ENCODE measurements around the gene PIGU.

The PIGU gene

GRCh38 chr20:34534391-34535165, 142.3 kb downstream of the PIGU start:
- peaks cover 33% of the 10 kb centered on the region for H3K36me3 ChIP-seq (ENCODE audit: control insufficient read depth, insufficient read depth, low read length)
- H3K9ac ChIP-seq (ENCODE audit: low read length): no peak overlapping the region
- H3K4me1 ChIP-seq (ENCODE audit: control insufficient read depth, insufficient read depth, low read length): no peaks in the 10 kb centered on the region
- H3K27ac ChIP-seq (ENCODE audit: low read depth, low read length): no peak overlapping the region
- H3K27me3 ChIP-seq (ENCODE audit: control insufficient read depth, insufficient read depth, low read length): no peaks in the 10 kb centered on the region
- no peak overlapping the region for H3K4me3 ChIP-seq (ENCODE audit: low read length)

- peaks cover 33% of the 10 kb centered on the region for H3K36me3 ChIP-seq (ENCODE audit: control insufficient read depth, insufficient read depth, low read length)
- H3K27me3 ChIP-seq (ENCODE audit: control insufficient read depth, insufficient read depth, low read length): no peaks in the 10 kb centered on the region
- no peak overlapping the region for H3K27ac ChIP-seq (ENCODE audit: low read depth, low read length)
Observed at GRCh38 chr20:34532756-34533155, 144.1 kb downstream of the PIGU start.

GRCh38 chr20:34532320-34532719, 144.6 kb downstream of the PIGU start:
- Histone ChIP-seq H3K27me3 (ENCODE audit: control insufficient read depth, insufficient read depth, low read length) (no peaks in the 10 kb centered on the region), H3K4me1 (ENCODE audit: control insufficient read depth, insufficient read depth, low read length) (no peaks in the 10 kb centered on the region), H3K9ac (ENCODE audit: low read length) (no peak overlapping the region), H3K36me3 (ENCODE audit: control insufficient read depth, insufficient read depth, low read length) (peaks cover 37% of the 10 kb centered on the region), H3K27ac (ENCODE audit: low read depth, low read length) (no peak overlapping the region), H3K4me3 (ENCODE audit: low read length) (no peak overlapping the region)

More at GRCh38 chr20:34532756-34533155, 144.1 kb downstream of the PIGU start:
- H3K9ac ChIP-seq (ENCODE audit: low read length): no peak overlapping the region
- no peaks in the 10 kb centered on the region for H3K4me1 ChIP-seq (ENCODE audit: control insufficient read depth, insufficient read depth, low read length)
- no peak overlapping the region for H3K4me3 ChIP-seq (ENCODE audit: low read length)

GRCh38 chr20:34531608-34532265, 145.2 kb downstream of the PIGU start:
- H3K4me3 ChIP-seq (ENCODE audit: low read length): no peak overlapping the region
- peaks cover 2% of the 10 kb centered on the region for H3K4me1 ChIP-seq (ENCODE audit: control insufficient read depth, insufficient read depth, low read length)
- H3K36me3 ChIP-seq (ENCODE audit: control insufficient read depth, insufficient read depth, low read length): peaks cover 38% of the 10 kb centered on the region

GRCh38 chr20:34530342-34530741, 146.6 kb downstream of the PIGU start:
- H3K4me1 ChIP-seq (ENCODE audit: control insufficient read depth, insufficient read depth, low read length): peaks cover 16% of the 10 kb centered on the region
- no peaks in the 10 kb centered on the region for H3K27me3 ChIP-seq (ENCODE audit: control insufficient read depth, insufficient read depth, low read length)
- H3K9ac ChIP-seq (ENCODE audit: low read length): no peak overlapping the region
- peaks cover 30% of the 10 kb centered on the region for H3K36me3 ChIP-seq (ENCODE audit: control insufficient read depth, insufficient read depth, low read length)
- H3K27ac ChIP-seq (ENCODE audit: low read depth, low read length): no peak overlapping the region
- no peak overlapping the region for H3K4me3 ChIP-seq (ENCODE audit: low read length)

More at GRCh38 chr20:34531608-34532265, 145.2 kb downstream of the PIGU start:
- Histone ChIP-seq H3K27me3 (ENCODE audit: control insufficient read depth, insufficient read depth, low read length) (no peaks in the 10 kb centered on the region), H3K27ac (ENCODE audit: low read depth, low read length) (no peak overlapping the region), H3K9ac (ENCODE audit: low read length) (no peak overlapping the region)

GRCh38 chr20:34529742-34530141, 147.2 kb downstream of the PIGU start:
- no peak overlapping the region for H3K4me3 ChIP-seq (ENCODE audit: low read length)
- H3K27me3 ChIP-seq (ENCODE audit: control insufficient read depth, insufficient read depth, low read length): no peaks in the 10 kb centered on the region
- no peak overlapping the region for H3K9ac ChIP-seq (ENCODE audit: low read length)
- no peak overlapping the region for H3K27ac ChIP-seq (ENCODE audit: low read depth, low read length)
- peaks cover 18% of the 10 kb centered on the region for H3K4me1 ChIP-seq (ENCODE audit: control insufficient read depth, insufficient read depth, low read length)
- H3K36me3 ChIP-seq (ENCODE audit: control insufficient read depth, insufficient read depth, low read length): peaks cover 24% of the 10 kb centered on the region

- Histone ChIP-seq H3K27me3 (ENCODE audit: control insufficient read depth, insufficient read depth, low read length) (no peaks in the 10 kb centered on the region), H3K9ac (ENCODE audit: low read length) (no peak overlapping the region), H3K4me3 (ENCODE audit: low read length) (no peak overlapping the region), H3K27ac (ENCODE audit: low read depth, low read length) (peak overlapping the region; percentile 12), H3K36me3 (ENCODE audit: control insufficient read depth, insufficient read depth, low read length) (peaks cover 17% of the 10 kb centered on the region), H3K4me1 (ENCODE audit: control insufficient read depth, insufficient read depth, low read length) (peaks cover 18% of the 10 kb centered on the region)
Observed at GRCh38 chr20:34528921-34529297, 148.0 kb downstream of the PIGU start.

- peaks cover 21% of the 10 kb centered on the region for H3K4me1 ChIP-seq (ENCODE audit: control insufficient read depth, insufficient read depth, low read length)
- H3K4me3 ChIP-seq (ENCODE audit: low read length): no peak overlapping the region
Observed at GRCh38 chr20:34527016-34527415, 149.9 kb downstream of the PIGU start.

GRCh38 chr20:34526466-34526865, 150.4 kb downstream of the PIGU start:
- Histone ChIP-seq H3K4me3 (ENCODE audit: low read length) (peak overlapping the region; percentile 26), H3K27me3 (ENCODE audit: control insufficient read depth, insufficient read depth, low read length) (no peaks in the 10 kb centered on the region), H3K4me1 (ENCODE audit: control insufficient read depth, insufficient read depth, low read length) (peaks cover 21% of the 10 kb centered on the region), H3K27ac (ENCODE audit: low read depth, low read length) (peak overlapping the region; percentile 80), H3K36me3 (ENCODE audit: control insufficient read depth, insufficient read depth, low read length) (peaks cover 10% of the 10 kb centered on the region), H3K9ac (ENCODE audit: low read length) (no peak overlapping the region)

More at GRCh38 chr20:34527016-34527415, 149.9 kb downstream of the PIGU start:
- Histone ChIP-seq H3K9ac (ENCODE audit: low read length) (no peak overlapping the region), H3K27ac (ENCODE audit: low read depth, low read length) (peak overlapping the region; percentile 80), H3K27me3 (ENCODE audit: control insufficient read depth, insufficient read depth, low read length) (no peaks in the 10 kb centered on the region), H3K36me3 (ENCODE audit: control insufficient read depth, insufficient read depth, low read length) (peaks cover 12% of the 10 kb centered on the region)

- peaks cover 21% of the 10 kb centered on the region for H3K4me1 ChIP-seq (ENCODE audit: control insufficient read depth, insufficient read depth, low read length)
- H3K9ac ChIP-seq (ENCODE audit: low read length): peak overlapping the region; percentile 42
- H3K36me3 ChIP-seq (ENCODE audit: control insufficient read depth, insufficient read depth, low read length): peaks cover 10% of the 10 kb centered on the region
- H3K27me3 ChIP-seq (ENCODE audit: control insufficient read depth, insufficient read depth, low read length): no peaks in the 10 kb centered on the region
- peak overlapping the region; percentile 80 for H3K27ac ChIP-seq (ENCODE audit: low read depth, low read length)
- H3K4me3 ChIP-seq (ENCODE audit: low read length): no peak overlapping the region
Observed at GRCh38 chr20:34525709-34526416, 151.0 kb downstream of the PIGU start.

GRCh38 chr20:34525342-34525708, 151.6 kb downstream of the PIGU start:
- no peaks in the 10 kb centered on the region for H3K27me3 ChIP-seq (ENCODE audit: control insufficient read depth, insufficient read depth, low read length)
- H3K27ac ChIP-seq (ENCODE audit: low read depth, low read length): peak overlapping the region; percentile 80
- peaks cover 10% of the 10 kb centered on the region for H3K36me3 ChIP-seq (ENCODE audit: control insufficient read depth, insufficient read depth, low read length)
- H3K4me1 ChIP-seq (ENCODE audit: control insufficient read depth, insufficient read depth, low read length): peaks cover 21% of the 10 kb centered on the region
- H3K4me3 ChIP-seq (ENCODE audit: low read length): no peak overlapping the region
- peak overlapping the region; percentile 42 for H3K9ac ChIP-seq (ENCODE audit: low read length)

- H3K36me3 ChIP-seq (ENCODE audit: control insufficient read depth, insufficient read depth, low read length): peaks cover 10% of the 10 kb centered on the region
- no peaks in the 10 kb centered on the region for H3K27me3 ChIP-seq (ENCODE audit: control insufficient read depth, insufficient read depth, low read length)
- H3K9ac ChIP-seq (ENCODE audit: low read length): no peak overlapping the region
- no peak overlapping the region for H3K4me3 ChIP-seq (ENCODE audit: low read length)
- peaks cover 21% of the 10 kb centered on the region for H3K4me1 ChIP-seq (ENCODE audit: control insufficient read depth, insufficient read depth, low read length)
- H3K27ac ChIP-seq (ENCODE audit: low read depth, low read length): no peak overlapping the region
Observed at GRCh38 chr20:34524426-34524825, 152.5 kb downstream of the PIGU start.
